Neural cell (in vitro differentiated cells): ENCODE measurements around the gene MED4. TPM values are rescaled to one million over a fixed set of nuclear protein-coding genes. Genes with fewer than 3 reads are reported as not detected.

ENCODE experiments used
- H2AFZ ChIP-seq: fragments of 200-600, 300-800 bp; sonication (generic), shearing (Covaris generic); 2 replicates; pipeline ENCODE4 v1.6.0; 2014; ENCODE audit warnings: low read depth, mild to moderate bottlenecking, antibody characterized with exemption, low read length, moderate library complexity
- H3F3A ChIP-seq: fragments of 200-600 bp; shearing (Covaris generic); 2 replicates; pipeline ENCODE4 v1.6.1; 2016; ENCODE audit warnings: mild to moderate bottlenecking, moderate library complexity, mixed read lengths, antibody characterized with exemption, low read length; ENCODE audit not compliant: insufficient read depth, poor library complexity, severe bottlenecking
- H3K27ac ChIP-seq: fragments of 200-600, 300-800 bp; sonication (generic), shearing (Covaris generic); 2 replicates; pipeline ENCODE4 v1.5.1; 2014; ENCODE audit warnings: mild to moderate bottlenecking, low read length, moderate library complexity
- H3K27me3 ChIP-seq: fragments of 300-800, 200-600 bp; sonication (generic), shearing (Covaris generic); 2 replicates; pipeline ENCODE4 v1.6.0; 2014; ENCODE audit warnings: mild to moderate bottlenecking, low read depth, low read length, moderate library complexity; ENCODE audit not compliant: insufficient read depth
- H3K36me3 ChIP-seq: fragments of 300-800, 200-600 bp; sonication (generic), shearing (Covaris generic); 2 replicates; pipeline ENCODE4 v1.5.1; 2014; ENCODE audit warnings: mild to moderate bottlenecking, antibody characterized with exemption, low read length, moderate library complexity; ENCODE audit not compliant: insufficient read depth
- H3K4me2 ChIP-seq: fragments of 300-800, 200-600 bp; sonication (generic), shearing (Covaris generic); 2 replicates; pipeline ENCODE4 v1.6.0; 2014; ENCODE audit warnings: mild to moderate bottlenecking, low read length
- H3K4me3 ChIP-seq: fragments of 300-800, 200-600 bp; sonication (generic), shearing (Covaris generic); 2 replicates; pipeline ENCODE4 v1.5.1; 2014; ENCODE audit warnings: mild to moderate bottlenecking, low read length, moderate library complexity
- H3K79me2 ChIP-seq: fragments of 200-600 bp; shearing (Covaris generic); replicated peaks from 2 replicates; pipeline ENCODE4 v1.6.0; 2014; ENCODE audit warnings: mild to moderate bottlenecking, low read length, moderate library complexity; ENCODE audit not compliant: insufficient read depth
- H3K9ac ChIP-seq: fragments of 300-800, 200-600 bp; sonication (generic), shearing (Covaris generic); 2 replicates; pipeline ENCODE4 v1.6.1; 2016; ENCODE audit warnings: mild to moderate bottlenecking, low read length, mixed read lengths
- H3K9me2 ChIP-seq: fragments of 200-600 bp; shearing (Covaris generic); 2 replicates; pipeline ENCODE4 v1.6.1; 2016; ENCODE audit warnings: mild to moderate bottlenecking, low read length, mixed read lengths; ENCODE audit not compliant: insufficient read depth
- H3K9me3 ChIP-seq: fragments of 200-600, 300-800 bp; sonication (generic), shearing (Covaris generic); 2 replicates; pipeline ENCODE4 v1.6.1; 2016; ENCODE audit warnings: mild to moderate bottlenecking, mixed run types, low read length, moderate library complexity, mixed read lengths
- H4K20me1 ChIP-seq: fragments of 200-600 bp; shearing (Covaris generic); 2 replicates; pipeline ENCODE4 v1.6.1; 2016; ENCODE audit warnings: mild to moderate bottlenecking, mixed run types; ENCODE audit not compliant: insufficient read depth
- EP300 ChIP-seq: fragments of 450-650 bp; conservative IDR thresholded peaks from 2 replicates; pipeline ENCODE4 v1.6.1; 2014; ENCODE audit warnings: antibody characterized with exemption, mild to moderate bottlenecking, moderate library complexity; ENCODE audit not compliant: poor library complexity, severe bottlenecking
- EZH2 ChIP-seq: fragments of 200-600, 300-800 bp; shearing (Covaris generic), sonication (generic); IDR thresholded peaks from 2 replicates; pipeline ENCODE4 v1.6.1; 2014; ENCODE audit warnings: antibody characterized with exemption, low read length, borderline replicate concordance, mild to moderate bottlenecking; ENCODE audit not compliant: insufficient read depth, poor library complexity, severe bottlenecking
- MXI1 ChIP-seq: fragments of 450-650 bp; conservative IDR thresholded peaks from 2 replicates; pipeline ENCODE4 v1.6.1; 2014; ENCODE audit warnings: antibody characterized with exemption, mild to moderate bottlenecking; ENCODE audit not compliant: poor library complexity, severe bottlenecking
- POLR2AphosphoS5 ChIP-seq: IDR thresholded peaks from 2 replicates; pipeline ENCODE4 v1.6.1; 2012
- RAD21 ChIP-seq: fragments of 450-650 bp; conservative IDR thresholded peaks from 2 replicates; pipeline ENCODE4 v1.6.1; 2014; ENCODE audit warnings: antibody characterized with exemption, mild to moderate bottlenecking, moderate library complexity
- SMC3 ChIP-seq: fragments of 450-650 bp; conservative IDR thresholded peaks from 2 replicates; pipeline ENCODE4 v1.6.1; 2014; ENCODE audit warnings: antibody characterized with exemption, mild to moderate bottlenecking, moderate library complexity; ENCODE audit not compliant: poor library complexity
- TAF1 ChIP-seq: IDR thresholded peaks from 2 replicates; pipeline ENCODE4 v1.6.1; 2012; ENCODE audit warnings: low read depth
- polyA plus RNA-seq: library from polyadenylated mRNA; depleted of rRNA; stranded (reverse); fragments of >200 nt; gene quantifications from 2 replicates; pipeline ENCODE4 v1.2.3, GENCODE V29; 2014
- TF ChIP-seq, protein P1 (sequence below): IDR thresholded peaks from 2 replicates; pipeline ENCODE4 v1.6.1; 2012; ENCODE audit warnings: borderline replicate concordance
- TF ChIP-seq, protein P2 (sequence below): fragments of 450-650 bp; IDR thresholded peaks from 2 replicates; pipeline ENCODE4 v1.5.1; 2014; ENCODE audit warnings: antibody characterized with exemption, mild to moderate bottlenecking, moderate library complexity; ENCODE audit not compliant: poor library complexity, severe bottlenecking

Gene MED4
- polyA plus RNA-seq, 1 donor from 2014 or later = 87.5 TPM

DNA sequence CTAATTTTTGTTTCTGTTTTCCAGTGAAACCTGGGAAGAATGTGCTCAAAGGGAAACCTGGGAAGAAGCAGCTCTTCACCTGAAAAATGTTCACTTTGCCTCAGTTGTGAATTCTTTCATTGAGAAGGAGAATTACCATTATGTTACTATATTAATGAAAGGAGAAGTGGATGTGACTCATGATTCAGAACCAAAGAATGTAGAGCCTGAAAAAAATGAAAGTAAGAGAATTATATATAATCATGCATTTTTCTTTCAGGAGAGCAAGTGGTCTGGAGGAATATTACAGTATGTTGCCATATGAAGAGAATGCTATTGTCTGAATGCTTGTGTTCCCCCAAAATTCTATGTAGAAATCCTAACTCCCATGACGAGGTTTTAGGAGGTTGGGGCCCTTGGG lies 54.0 kb downstream of the MED4 start:
- no peaks in the 10 kb centered on the region for H4K20me1 ChIP-seq
- no peaks in the 10 kb centered on the region for H3K9me2 ChIP-seq
- H2AFZ ChIP-seq = no peak overlapping the region
- no peak overlapping the region for H3K27ac ChIP-seq
- H3K79me2 ChIP-seq = peaks cover 5% of the 10 kb centered on the region
- TF ChIP-seq EP300 (no peak), RAD21 (no peak), SMC3 (no peak), POLR2AphosphoS5 (no peak), EZH2 (no peak), TAF1 (no peak), MXI1 (no peak)
- TF ChIP-seq, protein P1, sequence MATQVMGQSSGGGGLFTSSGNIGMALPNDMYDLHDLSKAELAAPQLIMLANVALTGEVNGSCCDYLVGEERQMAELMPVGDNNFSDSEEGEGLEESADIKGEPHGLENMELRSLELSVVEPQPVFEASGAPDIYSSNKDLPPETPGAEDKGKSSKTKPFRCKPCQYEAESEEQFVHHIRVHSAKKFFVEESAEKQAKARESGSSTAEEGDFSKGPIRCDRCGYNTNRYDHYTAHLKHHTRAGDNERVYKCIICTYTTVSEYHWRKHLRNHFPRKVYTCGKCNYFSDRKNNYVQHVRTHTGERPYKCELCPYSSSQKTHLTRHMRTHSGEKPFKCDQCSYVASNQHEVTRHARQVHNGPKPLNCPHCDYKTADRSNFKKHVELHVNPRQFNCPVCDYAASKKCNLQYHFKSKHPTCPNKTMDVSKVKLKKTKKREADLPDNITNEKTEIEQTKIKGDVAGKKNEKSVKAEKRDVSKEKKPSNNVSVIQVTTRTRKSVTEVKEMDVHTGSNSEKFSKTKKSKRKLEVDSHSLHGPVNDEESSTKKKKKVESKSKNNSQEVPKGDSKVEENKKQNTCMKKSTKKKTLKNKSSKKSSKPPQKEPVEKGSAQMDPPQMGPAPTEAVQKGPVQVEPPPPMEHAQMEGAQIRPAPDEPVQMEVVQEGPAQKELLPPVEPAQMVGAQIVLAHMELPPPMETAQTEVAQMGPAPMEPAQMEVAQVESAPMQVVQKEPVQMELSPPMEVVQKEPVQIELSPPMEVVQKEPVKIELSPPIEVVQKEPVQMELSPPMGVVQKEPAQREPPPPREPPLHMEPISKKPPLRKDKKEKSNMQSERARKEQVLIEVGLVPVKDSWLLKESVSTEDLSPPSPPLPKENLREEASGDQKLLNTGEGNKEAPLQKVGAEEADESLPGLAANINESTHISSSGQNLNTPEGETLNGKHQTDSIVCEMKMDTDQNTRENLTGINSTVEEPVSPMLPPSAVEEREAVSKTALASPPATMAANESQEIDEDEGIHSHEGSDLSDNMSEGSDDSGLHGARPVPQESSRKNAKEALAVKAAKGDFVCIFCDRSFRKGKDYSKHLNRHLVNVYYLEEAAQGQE = no peak
- TF ChIP-seq, protein P2, sequence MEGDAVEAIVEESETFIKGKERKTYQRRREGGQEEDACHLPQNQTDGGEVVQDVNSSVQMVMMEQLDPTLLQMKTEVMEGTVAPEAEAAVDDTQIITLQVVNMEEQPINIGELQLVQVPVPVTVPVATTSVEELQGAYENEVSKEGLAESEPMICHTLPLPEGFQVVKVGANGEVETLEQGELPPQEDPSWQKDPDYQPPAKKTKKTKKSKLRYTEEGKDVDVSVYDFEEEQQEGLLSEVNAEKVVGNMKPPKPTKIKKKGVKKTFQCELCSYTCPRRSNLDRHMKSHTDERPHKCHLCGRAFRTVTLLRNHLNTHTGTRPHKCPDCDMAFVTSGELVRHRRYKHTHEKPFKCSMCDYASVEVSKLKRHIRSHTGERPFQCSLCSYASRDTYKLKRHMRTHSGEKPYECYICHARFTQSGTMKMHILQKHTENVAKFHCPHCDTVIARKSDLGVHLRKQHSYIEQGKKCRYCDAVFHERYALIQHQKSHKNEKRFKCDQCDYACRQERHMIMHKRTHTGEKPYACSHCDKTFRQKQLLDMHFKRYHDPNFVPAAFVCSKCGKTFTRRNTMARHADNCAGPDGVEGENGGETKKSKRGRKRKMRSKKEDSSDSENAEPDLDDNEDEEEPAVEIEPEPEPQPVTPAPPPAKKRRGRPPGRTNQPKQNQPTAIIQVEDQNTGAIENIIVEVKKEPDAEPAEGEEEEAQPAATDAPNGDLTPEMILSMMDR = no peak
- H3K27me3 ChIP-seq = no peaks in the 10 kb centered on the region
- H3K9ac ChIP-seq = no peak overlapping the region
- H3F3A ChIP-seq = peaks cover 3% of the 10 kb centered on the region
- H3K36me3 ChIP-seq = no peaks in the 10 kb centered on the region
- H3K9me3 ChIP-seq = no peaks in the 10 kb centered on the region
- H3K4me3 ChIP-seq = no peak overlapping the region
- H3K4me2 ChIP-seq = no peak overlapping the region

DNA sequence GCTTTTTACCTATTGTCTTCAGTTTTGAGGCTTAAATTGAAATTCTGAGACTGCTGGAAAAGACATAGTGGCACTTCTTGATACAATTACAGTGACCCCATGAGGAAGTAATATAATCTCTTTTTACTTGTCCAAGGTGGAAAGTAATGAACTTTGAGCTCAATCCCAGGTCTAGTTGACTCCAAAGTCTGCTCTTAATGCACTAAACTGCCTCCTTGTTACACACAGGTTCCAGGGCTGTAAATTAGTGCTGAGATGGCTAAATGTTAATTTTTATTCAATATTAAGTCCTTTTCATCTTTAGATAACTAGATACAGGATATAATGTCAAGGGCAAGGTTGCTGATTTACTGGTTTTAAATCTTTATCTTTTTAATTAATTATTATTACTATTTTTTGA lies 54.9 kb downstream of the MED4 start:
- Histone ChIP-seq H3K79me2 (peaks cover 5% of the 10 kb centered on the region), H3K36me3 (no peaks in the 10 kb centered on the region)

More for the DNA sequence above, 54.9 kb downstream of the MED4 start:
- no peaks in the 10 kb centered on the region for H4K20me1 ChIP-seq
- H3K4me2 ChIP-seq = no peak overlapping the region
- H3K27me3 ChIP-seq = no peaks in the 10 kb centered on the region
- H3K4me3 ChIP-seq = no peak overlapping the region
- H3F3A ChIP-seq = peaks cover 3% of the 10 kb centered on the region
- no peak for TF ChIP-seq EP300
- no peak for TF ChIP-seq SMC3
- TF ChIP-seq TAF1 = no peak
- TF ChIP-seq MXI1 = no peak
- H3K9me2 ChIP-seq = no peaks in the 10 kb centered on the region
- H2AFZ ChIP-seq = no peak overlapping the region
- H3K9ac ChIP-seq = no peak overlapping the region
- H3K9me3 ChIP-seq = no peaks in the 10 kb centered on the region
- no peak overlapping the region for H3K27ac ChIP-seq
